ENCODE results near the gene GAN.

Gene GAN

DNA sequence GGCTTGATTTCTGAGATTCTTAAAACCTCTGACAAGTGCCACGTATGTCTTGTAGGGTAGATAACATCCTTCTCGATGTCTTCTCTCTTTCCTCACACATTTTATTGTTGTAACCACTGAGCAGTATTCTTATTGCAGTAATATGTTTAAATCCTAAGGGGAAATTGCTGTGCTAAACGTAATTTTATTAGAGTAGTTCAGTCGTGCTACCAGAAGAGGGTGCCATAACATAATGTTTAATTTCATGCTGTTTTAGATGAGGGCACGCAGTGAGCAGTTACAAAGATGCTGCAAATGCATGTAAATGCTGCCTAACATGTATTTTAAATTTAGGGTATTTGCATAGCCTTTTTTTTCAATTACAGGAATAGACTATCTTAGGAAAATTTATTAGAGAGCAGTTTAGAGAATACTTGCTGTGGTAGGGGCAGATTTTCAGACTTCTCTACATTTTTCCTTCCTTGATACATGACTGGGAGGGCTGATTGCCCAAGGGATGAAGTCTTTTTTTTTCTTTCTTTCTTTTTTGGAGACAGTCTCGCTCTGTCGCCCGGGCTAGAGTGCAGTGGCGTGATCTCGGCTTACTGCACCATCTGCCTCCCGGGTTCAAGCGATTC, 51.7 kb downstream of the GAN start:
- Histone ChIP-seq H3K36me3 (ENCODE audit: control insufficient read depth in 2 of 2, insufficient read depth in 1 of 2, low read length in 2 of 2) (peaks cover 14 to 76% of the 10 kb centered on the region in 2 experiments), H3K9me3 (ENCODE audit: control insufficient read depth, insufficient read depth, low read depth, low read length) (no peaks in the 10 kb centered on the region), H3K4me3 (ENCODE audit: low read depth, low read length) (no peak overlapping the region), H3K4me1 (ENCODE audit: control insufficient read depth, insufficient read depth, low read length) (no peaks in the 10 kb centered on the region), H3K27ac (ENCODE audit: extremely low read depth, low read depth, low read length) (no peak overlapping the region)
- CTCF ChIA-PET: interaction anchor here (0.6 to 2.0 kb wide), 14 partner anchors 11 to 371 kb away, joined by 3 to 18 read pairs (median 3); no protein-coding TSS in a partner anchor
- POLR2A ChIA-PET: no interaction called here
- TF ChIP-seq SETDB1 (IDR thresholded peaks at IDR 0.05; ENCODE audit: insufficient read length, low read length): no peak
- no peak for TF ChIP-seq ZNF658 (tag by site-specific recombination; IDR thresholded peaks at IDR 0.05)
- no peak for TF ChIP-seq ZNF10 (tag by site-specific recombination; IDR thresholded peaks at IDR 0.05)
- no peak for TF ChIP-seq HOXC10 (CRISPR knock-in tag; IDR thresholded peaks at IDR 0.05)
- TF ChIP-seq, protein P1, sequence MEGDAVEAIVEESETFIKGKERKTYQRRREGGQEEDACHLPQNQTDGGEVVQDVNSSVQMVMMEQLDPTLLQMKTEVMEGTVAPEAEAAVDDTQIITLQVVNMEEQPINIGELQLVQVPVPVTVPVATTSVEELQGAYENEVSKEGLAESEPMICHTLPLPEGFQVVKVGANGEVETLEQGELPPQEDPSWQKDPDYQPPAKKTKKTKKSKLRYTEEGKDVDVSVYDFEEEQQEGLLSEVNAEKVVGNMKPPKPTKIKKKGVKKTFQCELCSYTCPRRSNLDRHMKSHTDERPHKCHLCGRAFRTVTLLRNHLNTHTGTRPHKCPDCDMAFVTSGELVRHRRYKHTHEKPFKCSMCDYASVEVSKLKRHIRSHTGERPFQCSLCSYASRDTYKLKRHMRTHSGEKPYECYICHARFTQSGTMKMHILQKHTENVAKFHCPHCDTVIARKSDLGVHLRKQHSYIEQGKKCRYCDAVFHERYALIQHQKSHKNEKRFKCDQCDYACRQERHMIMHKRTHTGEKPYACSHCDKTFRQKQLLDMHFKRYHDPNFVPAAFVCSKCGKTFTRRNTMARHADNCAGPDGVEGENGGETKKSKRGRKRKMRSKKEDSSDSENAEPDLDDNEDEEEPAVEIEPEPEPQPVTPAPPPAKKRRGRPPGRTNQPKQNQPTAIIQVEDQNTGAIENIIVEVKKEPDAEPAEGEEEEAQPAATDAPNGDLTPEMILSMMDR (tag by site-specific recombination; IDR thresholded peaks at IDR 0.05): peak; percentile 53
- TF ChIP-seq KLF16 (tag by site-specific recombination; IDR thresholded peaks at IDR 0.05): no peak
- TF ChIP-seq IKZF3 (tag by site-specific recombination; IDR thresholded peaks at IDR 0.05): no peak
- TF ChIP-seq ZNF571 (tag by site-specific recombination; IDR thresholded peaks at IDR 0.05): no peak
- TF ChIP-seq ZNF549 (tag by site-specific recombination; IDR thresholded peaks at IDR 0.05): no peak
- TF ChIP-seq ZNF747 (tag by site-specific recombination; IDR thresholded peaks at IDR 0.05): no peak
- no peak for TF ChIP-seq ZIC2 (tag by site-specific recombination; IDR thresholded peaks at IDR 0.05)
- no peak for TF ChIP-seq KLF8 (tag by site-specific recombination; IDR thresholded peaks at IDR 0.05)
- TF ChIP-seq ZNF202 (tag by site-specific recombination; IDR thresholded peaks at IDR 0.05; ENCODE audit: borderline replicate concordance): no peak
- TF ChIP-seq ZEB2 (tag by site-specific recombination; IDR thresholded peaks at IDR 0.05): no peak
- TF ChIP-seq, protein P2, sequence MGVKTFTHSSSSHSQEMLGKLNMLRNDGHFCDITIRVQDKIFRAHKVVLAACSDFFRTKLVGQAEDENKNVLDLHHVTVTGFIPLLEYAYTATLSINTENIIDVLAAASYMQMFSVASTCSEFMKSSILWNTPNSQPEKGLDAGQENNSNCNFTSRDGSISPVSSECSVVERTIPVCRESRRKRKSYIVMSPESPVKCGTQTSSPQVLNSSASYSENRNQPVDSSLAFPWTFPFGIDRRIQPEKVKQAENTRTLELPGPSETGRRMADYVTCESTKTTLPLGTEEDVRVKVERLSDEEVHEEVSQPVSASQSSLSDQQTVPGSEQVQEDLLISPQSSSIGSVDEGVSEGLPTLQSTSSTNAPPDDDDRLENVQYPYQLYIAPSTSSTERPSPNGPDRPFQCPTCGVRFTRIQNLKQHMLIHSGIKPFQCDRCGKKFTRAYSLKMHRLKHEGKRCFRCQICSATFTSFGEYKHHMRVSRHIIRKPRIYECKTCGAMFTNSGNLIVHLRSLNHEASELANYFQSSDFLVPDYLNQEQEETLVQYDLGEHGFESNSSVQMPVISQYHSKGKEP (tag by site-specific recombination; IDR thresholded peaks at IDR 0.05): peak; percentile 44; the same call in 1 of the 2 replicates
- TF ChIP-seq, protein P3, sequence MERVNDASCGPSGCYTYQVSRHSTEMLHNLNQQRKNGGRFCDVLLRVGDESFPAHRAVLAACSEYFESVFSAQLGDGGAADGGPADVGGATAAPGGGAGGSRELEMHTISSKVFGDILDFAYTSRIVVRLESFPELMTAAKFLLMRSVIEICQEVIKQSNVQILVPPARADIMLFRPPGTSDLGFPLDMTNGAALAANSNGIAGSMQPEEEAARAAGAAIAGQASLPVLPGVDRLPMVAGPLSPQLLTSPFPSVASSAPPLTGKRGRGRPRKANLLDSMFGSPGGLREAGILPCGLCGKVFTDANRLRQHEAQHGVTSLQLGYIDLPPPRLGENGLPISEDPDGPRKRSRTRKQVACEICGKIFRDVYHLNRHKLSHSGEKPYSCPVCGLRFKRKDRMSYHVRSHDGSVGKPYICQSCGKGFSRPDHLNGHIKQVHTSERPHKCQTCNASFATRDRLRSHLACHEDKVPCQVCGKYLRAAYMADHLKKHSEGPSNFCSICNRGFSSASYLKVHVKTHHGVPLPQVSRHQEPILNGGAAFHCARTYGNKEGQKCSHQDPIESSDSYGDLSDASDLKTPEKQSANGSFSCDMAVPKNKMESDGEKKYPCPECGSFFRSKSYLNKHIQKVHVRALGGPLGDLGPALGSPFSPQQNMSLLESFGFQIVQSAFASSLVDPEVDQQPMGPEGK (tag by site-specific recombination; IDR thresholded peaks at IDR 0.05): no peak
- TF ChIP-seq ZSCAN16 (tag by site-specific recombination; IDR thresholded peaks at IDR 0.05): no peak
- TF ChIP-seq ZNF354C (tag by site-specific recombination; IDR thresholded peaks at IDR 0.05; ENCODE audit: borderline replicate concordance, low read depth): no peak
- 0 out of 2 replicates have a peak, but pooled peaks have one; percentile 29 for TF ChIP-seq ZNF660 (tag by site-specific recombination; IDR thresholded peaks at IDR 0.05)
- TF ChIP-seq ZNF324 (tag by site-specific recombination; IDR thresholded peaks at IDR 0.05): no peak
- TF ChIP-seq, protein P4, sequence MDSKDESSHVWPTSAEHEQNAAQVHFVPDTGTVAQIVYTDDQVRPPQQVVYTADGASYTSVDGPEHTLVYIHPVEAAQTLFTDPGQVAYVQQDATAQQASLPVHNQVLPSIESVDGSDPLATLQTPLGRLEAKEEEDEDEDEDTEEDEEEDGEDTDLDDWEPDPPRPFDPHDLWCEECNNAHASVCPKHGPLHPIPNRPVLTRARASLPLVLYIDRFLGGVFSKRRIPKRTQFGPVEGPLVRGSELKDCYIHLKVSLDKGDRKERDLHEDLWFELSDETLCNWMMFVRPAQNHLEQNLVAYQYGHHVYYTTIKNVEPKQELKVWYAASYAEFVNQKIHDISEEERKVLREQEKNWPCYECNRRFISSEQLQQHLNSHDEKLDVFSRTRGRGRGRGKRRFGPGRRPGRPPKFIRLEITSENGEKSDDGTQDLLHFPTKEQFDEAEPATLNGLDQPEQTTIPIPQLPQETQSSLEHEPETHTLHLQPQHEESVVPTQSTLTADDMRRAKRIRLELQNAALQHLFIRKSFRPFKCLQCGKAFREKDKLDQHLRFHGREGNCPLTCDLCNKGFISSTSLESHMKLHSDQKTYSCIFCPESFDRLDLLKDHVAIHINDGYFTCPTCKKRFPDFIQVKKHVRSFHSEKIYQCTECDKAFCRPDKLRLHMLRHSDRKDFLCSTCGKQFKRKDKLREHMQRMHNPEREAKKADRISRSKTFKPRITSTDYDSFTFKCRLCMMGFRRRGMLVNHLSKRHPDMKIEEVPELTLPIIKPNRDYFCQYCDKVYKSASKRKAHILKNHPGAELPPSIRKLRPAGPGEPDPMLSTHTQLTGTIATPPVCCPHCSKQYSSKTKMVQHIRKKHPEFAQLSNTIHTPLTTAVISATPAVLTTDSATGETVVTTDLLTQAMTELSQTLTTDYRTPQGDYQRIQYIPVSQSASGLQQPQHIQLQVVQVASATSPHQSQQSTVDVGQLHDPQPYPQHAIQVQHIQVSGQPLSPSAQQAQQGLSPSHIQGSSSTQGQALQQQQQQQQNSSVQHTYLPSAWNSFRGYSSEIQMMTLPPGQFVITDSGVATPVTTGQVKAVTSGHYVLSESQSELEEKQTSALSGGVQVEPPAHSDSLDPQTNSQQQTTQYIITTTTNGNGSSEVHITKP (tag by site-specific recombination; IDR thresholded peaks at IDR 0.05): no peak
- no peak for TF ChIP-seq SP7 (tag by site-specific recombination; IDR thresholded peaks at IDR 0.05)
- no peak for TF ChIP-seq REPIN1 (tag by site-specific recombination; IDR thresholded peaks at IDR 0.05; ENCODE audit: low read depth)
- TF ChIP-seq, protein P5, sequence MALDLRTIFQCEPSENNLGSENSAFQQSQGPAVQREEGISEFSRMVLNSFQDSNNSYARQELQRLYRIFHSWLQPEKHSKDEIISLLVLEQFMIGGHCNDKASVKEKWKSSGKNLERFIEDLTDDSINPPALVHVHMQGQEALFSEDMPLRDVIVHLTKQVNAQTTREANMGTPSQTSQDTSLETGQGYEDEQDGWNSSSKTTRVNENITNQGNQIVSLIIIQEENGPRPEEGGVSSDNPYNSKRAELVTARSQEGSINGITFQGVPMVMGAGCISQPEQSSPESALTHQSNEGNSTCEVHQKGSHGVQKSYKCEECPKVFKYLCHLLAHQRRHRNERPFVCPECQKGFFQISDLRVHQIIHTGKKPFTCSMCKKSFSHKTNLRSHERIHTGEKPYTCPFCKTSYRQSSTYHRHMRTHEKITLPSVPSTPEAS (tag by site-specific recombination; IDR thresholded peaks at IDR 0.05): no peak
- no peak for TF ChIP-seq KLF7 (tag by site-specific recombination; IDR thresholded peaks at IDR 0.05; ENCODE audit: borderline replicate concordance)
- no peak for TF ChIP-seq SCRT2 (tag by site-specific recombination; IDR thresholded peaks at IDR 0.05)
